ES-I3 (cell line): ENCODE results near the gene DYRK1A.

Source experiments
- H3K36me3 ChIP-seq: 2 replicates; pipeline ENCODE4 v1.6.1; 2013; ENCODE audit warnings: mild to moderate bottlenecking, low read length, control low read depth, moderate library complexity; ENCODE audit not compliant: insufficient read depth
- H3K4me1 ChIP-seq: 2 replicates; pipeline ENCODE4 v1.6.1; 2013; ENCODE audit warnings: mild to moderate bottlenecking, control low read depth, low read length; ENCODE audit not compliant: insufficient read depth
- H3K9ac ChIP-seq: 2 replicates; pipeline ENCODE4 v1.6.1; 2013; ENCODE audit warnings: low read depth, mild to moderate bottlenecking, low read length, moderate library complexity
- H3K9me3 ChIP-seq: 2 replicates; pipeline ENCODE4 v1.6.1; 2013; ENCODE audit warnings: mild to moderate bottlenecking, low read length, moderate library complexity; ENCODE audit not compliant: control insufficient read depth, insufficient read depth

The DYRK1A gene

DNA sequence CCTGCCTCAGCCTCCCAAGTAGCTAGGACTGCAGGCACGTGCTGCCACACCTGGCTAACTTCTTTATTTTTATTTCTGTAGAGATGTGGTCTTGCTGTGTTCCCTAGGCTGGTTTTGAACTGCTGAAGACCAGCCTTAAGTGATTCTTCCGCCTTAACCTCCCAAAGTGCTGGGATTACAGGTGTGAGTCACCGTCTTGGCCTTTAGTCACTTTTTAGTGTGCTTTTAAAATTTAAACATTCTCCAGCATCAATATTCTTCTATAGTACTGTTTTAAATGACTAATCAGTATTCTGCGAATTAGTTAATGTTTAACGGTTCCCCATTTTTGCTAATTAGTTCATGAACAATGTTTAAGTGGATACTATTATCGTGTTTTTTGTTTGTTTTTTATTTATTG, 60.6 kb downstream of the DYRK1A start:
- Histone ChIP-seq H3K9me3 (no peaks in the 10 kb centered on the region), H3K36me3 (peaks cover 4% of the 10 kb centered on the region; the same call in 1 of the 2 replicates), H3K9ac (no peak overlapping the region), H3K4me1 (peaks cover 11% of the 10 kb centered on the region; the same call in 1 of the 2 replicates)

DNA sequence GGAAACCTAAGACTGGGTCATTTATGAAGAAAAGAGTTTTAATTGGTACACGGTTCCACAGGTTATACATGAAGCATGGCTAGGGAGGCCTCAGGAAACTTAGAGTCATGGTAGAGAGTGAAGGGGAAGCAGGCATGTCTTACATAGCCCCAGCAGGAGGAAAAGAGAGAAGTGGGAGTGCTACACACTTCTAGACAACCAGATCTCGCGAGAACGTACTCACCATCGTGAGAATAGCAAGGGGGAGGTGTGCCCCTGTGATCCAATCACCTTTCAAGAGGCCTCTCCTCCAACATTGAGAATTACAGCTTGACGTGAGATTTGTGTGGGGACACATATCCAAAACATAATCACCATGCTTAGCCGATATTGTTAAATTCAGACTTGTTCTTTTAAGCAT, 62.8 kb downstream of the DYRK1A start:
- Histone ChIP-seq H3K9ac (no peak overlapping the region), H3K9me3 (no peaks in the 10 kb centered on the region), H3K4me1 (peaks cover 9% of the 10 kb centered on the region; the same call in 1 of the 2 replicates), H3K36me3 (no peaks in the 10 kb centered on the region; the same call in 1 of the 2 replicates)

DNA sequence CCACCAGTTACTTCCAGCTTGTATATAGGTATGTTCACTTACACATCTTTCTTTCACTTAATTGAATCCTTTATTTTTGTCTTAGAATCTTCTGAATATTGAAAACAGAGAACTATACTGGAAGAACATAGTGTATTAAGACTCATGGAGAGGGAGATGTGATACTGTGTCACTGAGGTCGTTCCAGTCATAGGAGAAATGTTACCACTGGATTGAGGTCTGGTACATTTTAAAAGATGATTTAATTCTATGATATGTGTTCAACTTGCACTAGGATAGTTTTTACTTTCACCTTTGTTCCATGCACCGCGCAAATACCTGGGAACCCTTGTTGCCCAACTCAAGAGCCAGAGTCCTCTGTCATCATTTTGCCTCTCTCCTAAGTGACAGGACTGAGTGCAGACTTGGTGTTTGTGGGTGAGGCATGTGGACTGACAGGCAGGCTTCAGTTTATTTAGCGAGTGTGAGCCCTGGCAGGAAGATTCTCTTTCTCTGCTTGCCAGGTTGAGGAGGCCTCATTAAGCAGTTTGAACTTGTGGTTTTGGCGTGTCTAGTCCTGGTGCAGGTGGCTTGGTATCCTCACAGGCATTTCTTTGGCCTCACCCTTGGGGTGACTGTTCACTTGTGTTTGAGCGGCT, 63.7 kb downstream of the DYRK1A start:
- Histone ChIP-seq H3K9ac (no peak overlapping the region), H3K36me3 (no peaks in the 10 kb centered on the region; the same call in 1 of the 2 replicates), H3K4me1 (peaks cover 16% of the 10 kb centered on the region), H3K9me3 (no peaks in the 10 kb centered on the region)

DNA sequence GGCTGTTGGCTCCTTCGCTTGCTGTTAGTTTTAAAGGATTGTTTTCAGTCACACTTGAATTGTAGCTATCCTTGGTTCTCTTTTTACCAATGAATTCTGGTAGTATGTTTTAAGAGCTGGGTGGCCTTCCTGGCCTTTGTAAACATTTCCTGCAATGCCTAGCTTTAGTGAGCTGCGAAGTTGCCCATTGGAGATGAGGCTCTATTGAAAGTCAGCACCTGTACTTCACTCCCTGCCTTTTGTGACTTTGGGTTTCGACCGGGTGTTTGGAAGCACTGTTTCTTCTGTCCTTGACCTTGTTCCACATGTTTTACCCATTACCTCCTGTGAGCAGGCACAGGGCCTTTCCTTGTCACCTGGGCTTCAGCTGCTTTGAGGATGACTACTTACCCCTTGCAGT, 64.7 kb downstream of the DYRK1A start:
- no peaks in the 10 kb centered on the region for H3K36me3 ChIP-seq
- H3K9me3 ChIP-seq: no peaks in the 10 kb centered on the region
- H3K4me1 ChIP-seq: peaks cover 21% of the 10 kb centered on the region
- no peak overlapping the region for H3K9ac ChIP-seq

DNA sequence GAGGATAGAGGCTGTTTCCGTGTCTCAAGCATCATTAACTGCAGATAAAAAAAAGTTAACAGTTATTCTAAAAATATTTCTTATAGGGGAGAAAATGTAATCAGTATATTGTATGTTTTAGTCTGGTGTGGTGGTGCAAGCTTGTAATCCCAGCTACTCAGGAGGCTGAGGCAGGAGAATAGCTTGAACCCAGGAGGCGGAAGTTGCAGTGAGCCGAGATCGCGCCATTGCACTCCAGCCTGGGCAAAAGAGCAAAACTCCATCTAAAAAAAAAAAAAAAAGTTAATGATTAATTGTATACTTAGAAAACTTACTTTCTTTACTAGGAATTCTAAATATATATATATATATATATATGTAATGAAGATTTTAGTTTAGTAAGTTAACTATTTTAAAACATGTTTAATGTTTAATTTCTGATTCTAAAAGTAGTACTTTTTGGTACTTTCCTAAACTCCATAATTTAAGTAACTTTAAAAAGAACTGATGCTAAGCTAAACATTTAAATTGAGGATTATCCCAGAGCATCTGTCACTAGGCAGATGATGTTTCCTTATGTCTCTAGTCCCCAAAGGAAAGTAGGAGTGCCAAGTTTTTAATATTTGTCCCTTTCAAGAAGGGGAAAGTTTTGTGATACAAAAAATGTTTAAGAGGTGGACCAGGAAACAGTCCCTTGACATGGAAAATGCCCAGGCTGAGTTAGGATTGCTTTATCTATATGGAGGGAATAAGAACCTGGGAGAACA, 66.3 kb downstream of the DYRK1A start:
- Histone ChIP-seq H3K9ac (no peak overlapping the region), H3K9me3 (no peaks in the 10 kb centered on the region), H3K4me1 (peaks cover 21% of the 10 kb centered on the region), H3K36me3 (no peaks in the 10 kb centered on the region)

DNA sequence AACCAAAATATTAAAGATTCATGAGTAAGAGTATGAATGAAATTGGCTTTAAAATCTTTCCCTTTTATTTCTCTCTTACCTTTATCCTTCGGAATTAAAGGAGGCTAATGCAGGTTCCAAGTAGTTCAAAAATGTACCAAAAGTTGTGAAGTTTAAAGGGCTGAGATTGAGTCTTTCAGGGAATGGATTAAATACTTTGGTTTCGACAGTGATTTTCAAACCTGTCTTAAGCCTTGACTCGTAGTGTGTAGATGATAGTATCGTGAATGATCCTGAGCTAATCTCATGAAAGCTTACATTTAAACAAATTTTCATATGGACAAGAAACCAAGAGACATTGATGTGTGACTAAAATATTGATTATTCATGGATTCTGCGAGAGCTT, 66.9 kb downstream of the DYRK1A start:
- peaks cover 21% of the 10 kb centered on the region for H3K4me1 ChIP-seq
- no peak overlapping the region for H3K9ac ChIP-seq
- H3K9me3 ChIP-seq: no peaks in the 10 kb centered on the region
- no peaks in the 10 kb centered on the region for H3K36me3 ChIP-seq

DNA sequence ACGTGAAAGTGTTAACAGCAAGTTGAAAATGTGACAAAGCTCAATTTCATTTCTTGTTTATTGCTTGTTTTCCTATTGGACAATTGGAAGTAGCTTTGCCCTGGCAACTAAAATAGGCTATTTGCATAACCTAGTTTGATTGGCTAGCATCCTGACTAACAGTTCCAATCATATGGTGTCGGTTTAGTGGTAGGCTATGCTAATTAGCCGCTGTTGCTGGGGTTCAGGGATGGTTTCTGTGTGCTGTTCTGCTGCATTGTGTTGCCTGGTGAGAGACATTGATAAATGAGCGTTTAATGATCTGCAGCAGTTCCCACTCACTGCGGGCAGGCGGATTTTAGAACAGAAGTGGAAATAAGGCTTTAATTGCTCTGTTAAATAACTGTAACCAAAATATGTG, 68.5 kb downstream of the DYRK1A start:
- H3K9ac ChIP-seq: no peak overlapping the region

DNA sequence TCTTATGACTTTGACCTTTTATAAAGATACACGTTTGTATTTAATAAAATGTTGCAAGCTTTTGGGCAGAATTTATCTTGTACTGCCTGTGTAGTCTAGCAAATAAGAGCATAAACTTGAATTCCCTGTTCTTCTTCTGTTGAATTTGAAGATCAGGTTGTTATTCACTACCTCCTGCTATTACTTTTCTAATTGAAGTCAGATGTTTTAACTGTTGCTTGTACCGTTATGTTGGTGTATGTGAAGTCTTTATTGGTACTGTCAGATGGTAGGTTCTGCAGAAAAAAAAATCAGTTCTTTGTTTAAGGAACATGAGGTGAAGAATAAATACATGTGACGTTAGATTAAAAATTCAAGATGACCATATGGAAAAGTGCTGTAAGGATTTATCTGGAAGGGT, 69.1 kb downstream of the DYRK1A start:
- Histone ChIP-seq H3K9me3 (no peaks in the 10 kb centered on the region), H3K36me3 (no peaks in the 10 kb centered on the region), H3K4me1 (peaks cover 15% of the 10 kb centered on the region), H3K9ac (no peak overlapping the region)

More for the DNA sequence above, 68.5 kb downstream of the DYRK1A start:
- Histone ChIP-seq H3K9me3 (no peaks in the 10 kb centered on the region), H3K36me3 (no peaks in the 10 kb centered on the region), H3K4me1 (peaks cover 18% of the 10 kb centered on the region)

DNA sequence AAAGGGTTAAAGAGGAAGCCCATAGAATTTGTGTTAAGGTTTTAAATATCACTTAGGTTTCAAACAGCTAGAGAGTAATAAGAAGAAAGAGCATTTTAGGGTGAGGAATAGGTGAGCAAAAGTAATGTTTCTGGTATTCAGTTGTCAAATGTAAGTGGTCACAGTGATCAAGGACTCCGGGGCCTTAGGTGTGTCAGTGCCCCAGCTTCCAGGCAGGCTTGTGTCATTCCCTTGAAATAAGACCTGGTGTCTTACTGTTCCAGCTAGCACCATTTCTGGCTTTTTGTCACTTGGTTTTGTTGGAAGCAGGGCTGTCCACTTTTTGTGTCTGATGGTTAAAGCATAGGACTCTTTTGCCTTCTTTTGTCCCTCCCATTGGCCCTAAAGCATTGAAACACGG, 69.6 kb downstream of the DYRK1A start:
- Histone ChIP-seq H3K4me1 (peaks cover 15% of the 10 kb centered on the region), H3K9me3 (no peaks in the 10 kb centered on the region), H3K9ac (no peak overlapping the region), H3K36me3 (no peaks in the 10 kb centered on the region)

DNA sequence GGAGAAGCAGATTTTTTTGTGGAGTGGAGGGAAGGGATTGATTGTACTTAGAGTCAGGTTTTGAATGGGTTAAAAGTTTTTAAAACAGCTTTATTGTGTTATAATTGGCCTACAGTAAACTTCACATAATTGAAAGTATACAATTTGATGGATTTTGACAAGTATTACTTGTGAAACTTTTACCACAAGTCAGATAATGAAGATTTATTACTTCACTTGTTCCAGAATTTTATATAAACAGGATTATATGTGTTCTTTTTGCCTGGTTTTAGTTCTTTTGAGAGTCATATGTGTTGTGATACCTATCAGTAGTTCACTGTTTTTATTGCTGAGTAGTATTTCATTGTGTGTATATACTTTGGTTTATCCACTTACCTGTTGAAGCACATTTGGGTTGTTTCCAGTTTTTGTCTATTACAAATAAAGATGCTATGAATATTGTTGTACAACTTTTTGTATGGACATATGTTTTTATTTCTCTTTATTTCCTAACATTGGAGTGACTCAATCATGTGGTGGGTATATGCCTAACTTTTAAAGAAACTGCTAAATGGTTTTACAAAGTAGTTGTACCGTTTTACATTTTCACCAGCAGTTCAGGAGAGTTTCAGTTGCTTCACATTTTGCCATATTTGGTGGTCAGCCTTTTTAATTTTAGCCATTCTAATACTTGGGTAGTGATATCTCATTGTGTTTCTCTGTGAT, 71.0 kb downstream of the DYRK1A start:
- peaks cover 15% of the 10 kb centered on the region for H3K4me1 ChIP-seq
- no peaks in the 10 kb centered on the region for H3K36me3 ChIP-seq
- H3K9me3 ChIP-seq: no peaks in the 10 kb centered on the region
- no peak overlapping the region for H3K9ac ChIP-seq

DNA sequence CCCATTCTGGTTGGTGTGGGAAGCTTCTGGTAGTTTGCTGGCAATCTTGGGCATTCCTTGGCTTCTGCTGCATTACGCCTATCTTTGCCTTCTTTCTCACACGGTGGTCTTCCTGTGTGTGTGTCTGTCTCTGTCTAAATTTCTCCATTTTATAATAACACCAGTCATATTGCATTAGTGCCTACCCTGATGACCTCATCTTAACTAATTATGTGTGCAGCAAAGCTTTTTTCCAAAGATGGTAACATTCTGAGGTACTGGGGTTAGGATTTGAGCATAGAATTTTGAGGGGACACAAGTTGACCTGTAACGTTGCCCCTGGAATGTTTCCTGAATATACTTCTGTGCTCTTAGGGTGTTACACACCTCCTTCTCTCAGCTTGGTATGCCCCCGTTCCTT, 77.1 kb downstream of the DYRK1A start:
- Histone ChIP-seq H3K4me1 (peaks cover 32% of the 10 kb centered on the region), H3K36me3 (no peaks in the 10 kb centered on the region), H3K9ac (no peak overlapping the region), H3K9me3 (no peaks in the 10 kb centered on the region)

DNA sequence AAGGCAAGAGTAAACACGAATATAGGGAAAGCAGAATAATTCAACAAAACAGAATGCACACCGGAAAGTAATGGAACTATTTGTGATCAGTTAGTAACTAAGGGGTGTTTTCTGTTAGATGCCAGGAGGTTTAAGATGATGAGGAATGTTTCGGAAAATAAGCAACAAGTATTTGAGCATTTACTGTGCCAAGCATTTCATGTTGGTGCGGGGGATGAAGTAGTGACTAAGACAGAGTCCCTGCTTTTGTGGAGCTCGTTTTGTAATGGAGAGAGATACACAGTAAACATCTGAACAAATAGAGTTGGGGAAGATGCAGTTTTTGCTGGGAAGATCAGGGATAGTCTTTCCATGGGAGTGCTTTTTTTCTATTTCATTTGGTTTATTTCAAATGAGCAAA, 78.7 kb downstream of the DYRK1A start:
- Histone ChIP-seq H3K9me3 (no peaks in the 10 kb centered on the region), H3K36me3 (no peaks in the 10 kb centered on the region; the same call in 1 of the 2 replicates), H3K9ac (no peak overlapping the region), H3K4me1 (peaks cover 44% of the 10 kb centered on the region)

DNA sequence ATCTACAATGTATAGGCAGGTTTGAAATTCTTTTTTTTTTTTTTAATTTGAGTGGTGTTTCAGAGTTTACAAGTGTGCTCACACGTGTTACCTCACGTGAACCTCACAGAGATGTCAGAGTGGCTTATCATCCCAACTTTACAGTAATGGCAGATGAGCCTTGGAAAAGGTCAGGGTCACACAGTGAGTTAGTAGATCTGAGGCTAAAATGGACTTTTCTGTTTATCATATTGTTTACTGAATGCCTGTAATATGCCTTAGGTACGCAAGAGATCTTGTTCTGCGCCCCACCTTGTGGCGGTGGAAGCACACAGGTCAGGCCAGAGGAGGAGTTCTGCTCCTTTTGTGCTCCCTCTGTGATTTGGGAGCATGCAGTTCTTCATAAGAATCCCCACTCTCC, 80.0 kb downstream of the DYRK1A start:
- no peak overlapping the region for H3K9ac ChIP-seq
- peaks cover 53% of the 10 kb centered on the region for H3K4me1 ChIP-seq
- no peaks in the 10 kb centered on the region; the same call in 1 of the 2 replicates for H3K36me3 ChIP-seq
- H3K9me3 ChIP-seq: no peaks in the 10 kb centered on the region

DNA sequence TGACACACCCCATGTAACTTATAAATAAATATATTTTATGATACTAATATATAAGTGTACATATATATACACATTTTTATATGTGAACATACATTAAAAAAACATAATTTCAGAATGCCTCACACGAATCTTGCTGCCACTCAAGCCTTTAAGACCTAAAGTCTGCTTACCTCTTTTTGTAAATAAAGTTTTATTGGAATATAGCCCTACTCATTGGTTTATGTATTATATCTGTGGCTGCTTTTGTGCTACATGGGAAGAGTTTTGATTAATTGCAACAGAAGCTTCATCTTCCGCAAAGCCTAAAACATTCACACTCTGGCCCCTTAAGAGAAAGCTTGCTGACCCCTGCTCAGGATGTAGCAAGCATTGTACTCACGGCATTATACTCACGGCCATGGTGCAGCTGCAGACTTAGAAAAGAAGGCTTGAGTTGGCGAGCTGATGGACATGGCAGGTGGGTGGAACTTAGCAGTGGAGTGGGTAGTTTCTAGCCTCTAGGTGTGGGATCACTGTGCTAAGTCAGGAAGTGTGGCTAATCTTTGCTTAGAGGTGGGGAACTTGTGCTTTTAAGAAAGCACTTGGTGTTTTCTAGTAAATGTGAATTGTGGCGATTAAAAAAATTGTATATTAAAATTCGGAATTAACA, 80.8 kb downstream of the DYRK1A start:
- H3K4me1 ChIP-seq: peaks cover 62% of the 10 kb centered on the region
- H3K36me3 ChIP-seq: no peaks in the 10 kb centered on the region; the same call in 1 of the 2 replicates

More for the DNA sequence above, 80.8 kb downstream of the DYRK1A start:
- no peak overlapping the region for H3K9ac ChIP-seq
- no peaks in the 10 kb centered on the region for H3K9me3 ChIP-seq
